HFF-Myc (cell line): Measurements from ENCODE around the gene EDNRA.

ENCODE experiments used
- DNase-seq: peaks from one replicate; pipeline ENCODE4 v3.0.0-alpha.2; 2011; ENCODE audit warnings: low read depth; ENCODE audit errors: extremely low read depth
- H3K4me3 ChIP-seq: replicated peaks from 2 replicates; pipeline ENCODE4 v1.5.1; 2011; ENCODE audit warnings: low read depth, mild to moderate bottlenecking, control low read depth, low read length
- TF ChIP-seq, protein P1 (sequence below): IDR thresholded peaks from 2 replicates; pipeline ENCODE4 v1.5.1; 2012; ENCODE audit warnings: mild to moderate bottlenecking, low read depth, low read length, control low read depth; ENCODE audit errors: missing control alignments

The EDNRA gene

DNA sequence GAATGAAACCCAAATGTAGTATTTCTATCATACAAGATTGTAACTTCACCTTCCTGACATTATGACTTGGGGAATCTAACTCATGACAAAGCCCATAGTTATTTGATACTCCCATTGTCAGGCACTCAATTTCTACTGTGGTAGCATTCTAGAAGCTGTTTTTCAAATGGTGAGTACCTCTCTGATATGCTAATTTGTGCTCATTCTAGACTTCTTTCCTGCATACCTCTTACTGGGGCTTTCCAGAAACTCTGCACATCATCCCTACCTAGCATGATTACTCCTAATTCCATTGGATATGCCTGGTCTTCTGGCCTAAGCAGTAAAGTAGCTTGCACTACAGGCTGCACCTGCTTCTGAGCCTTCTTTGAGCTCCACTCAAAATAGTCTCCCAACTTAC is 85.9 kb downstream of the EDNRA start:
- TF ChIP-seq, protein P1, sequence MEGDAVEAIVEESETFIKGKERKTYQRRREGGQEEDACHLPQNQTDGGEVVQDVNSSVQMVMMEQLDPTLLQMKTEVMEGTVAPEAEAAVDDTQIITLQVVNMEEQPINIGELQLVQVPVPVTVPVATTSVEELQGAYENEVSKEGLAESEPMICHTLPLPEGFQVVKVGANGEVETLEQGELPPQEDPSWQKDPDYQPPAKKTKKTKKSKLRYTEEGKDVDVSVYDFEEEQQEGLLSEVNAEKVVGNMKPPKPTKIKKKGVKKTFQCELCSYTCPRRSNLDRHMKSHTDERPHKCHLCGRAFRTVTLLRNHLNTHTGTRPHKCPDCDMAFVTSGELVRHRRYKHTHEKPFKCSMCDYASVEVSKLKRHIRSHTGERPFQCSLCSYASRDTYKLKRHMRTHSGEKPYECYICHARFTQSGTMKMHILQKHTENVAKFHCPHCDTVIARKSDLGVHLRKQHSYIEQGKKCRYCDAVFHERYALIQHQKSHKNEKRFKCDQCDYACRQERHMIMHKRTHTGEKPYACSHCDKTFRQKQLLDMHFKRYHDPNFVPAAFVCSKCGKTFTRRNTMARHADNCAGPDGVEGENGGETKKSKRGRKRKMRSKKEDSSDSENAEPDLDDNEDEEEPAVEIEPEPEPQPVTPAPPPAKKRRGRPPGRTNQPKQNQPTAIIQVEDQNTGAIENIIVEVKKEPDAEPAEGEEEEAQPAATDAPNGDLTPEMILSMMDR: no peak
- no peak for DNase-seq
- H3K4me3 ChIP-seq: no peak overlapping the region

DNA sequence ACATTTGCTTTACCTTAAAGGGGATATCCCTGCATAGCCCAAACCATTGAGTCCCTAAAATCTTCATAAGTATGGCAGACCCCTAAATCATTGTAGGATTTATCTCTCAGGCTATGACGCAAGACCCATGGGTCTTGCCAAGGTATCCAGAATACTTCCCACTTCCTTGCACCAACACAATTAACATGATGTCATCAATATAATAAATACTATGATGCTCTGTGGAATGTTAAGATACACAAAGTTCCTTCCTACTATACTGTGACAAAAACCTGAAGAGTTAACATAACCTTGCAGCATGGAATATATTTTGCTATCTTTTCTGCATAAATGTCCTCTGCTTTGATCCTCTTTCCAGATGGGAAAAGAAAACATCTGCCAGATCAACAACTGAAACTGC is 86.4 kb downstream of the EDNRA start:
- no peak overlapping the region for H3K4me3 ChIP-seq
- DNase-seq: no peak
- TF ChIP-seq, protein P1: no peak

DNA sequence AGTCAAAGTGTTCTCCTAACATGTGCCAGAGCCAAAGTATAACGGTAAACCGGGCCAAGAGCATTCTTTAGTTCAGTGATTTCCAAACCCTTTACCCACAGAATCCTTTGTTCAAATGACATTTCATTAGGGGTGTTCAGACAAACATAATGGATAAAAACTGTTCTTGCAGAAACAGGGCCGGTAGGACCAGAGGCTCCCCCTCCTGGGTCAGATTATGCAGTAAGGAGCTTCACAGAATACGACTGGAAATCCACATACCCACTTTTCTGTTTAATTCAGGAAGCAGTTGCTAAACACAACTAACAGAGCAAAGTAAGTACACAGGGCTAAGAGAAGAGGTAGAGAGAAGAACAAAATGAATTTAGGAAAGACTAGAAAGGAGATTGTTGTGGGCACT is 89.7 kb downstream of the EDNRA start:
- TF ChIP-seq, protein P1: peak; percentile 6

DNA sequence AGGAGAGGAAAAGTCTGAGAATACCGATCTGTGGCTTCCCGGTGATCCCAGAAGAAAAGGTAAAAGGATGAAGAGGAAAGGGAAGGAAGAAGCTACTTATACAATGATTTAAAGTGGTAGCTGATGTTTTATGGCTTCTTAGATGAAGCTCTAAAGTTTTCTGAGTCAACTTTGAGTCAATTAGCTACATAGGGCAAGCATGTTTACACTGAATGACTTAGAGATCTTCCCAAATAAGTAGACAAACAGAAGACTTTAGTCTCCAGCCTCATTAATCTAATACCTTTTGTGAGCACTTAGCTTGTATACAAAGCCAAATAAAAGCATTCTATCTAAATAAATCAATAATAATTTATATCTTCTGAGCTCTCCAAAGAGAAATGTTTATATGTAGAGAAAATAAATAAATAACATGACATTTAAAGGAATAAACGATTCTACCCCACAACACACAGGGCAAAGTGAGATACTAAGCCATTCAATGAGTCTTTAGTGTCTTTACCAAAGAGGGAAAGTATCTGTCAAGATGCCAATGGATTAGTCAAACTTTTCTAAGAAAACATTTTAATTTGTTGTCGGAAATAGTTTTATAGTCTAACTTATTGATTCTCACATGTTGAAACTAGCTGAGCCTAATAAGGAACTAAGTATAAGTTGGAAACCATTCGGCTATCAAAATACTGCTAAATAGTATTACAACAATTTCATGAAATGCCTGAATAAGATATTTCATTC is 90.3 kb downstream of the EDNRA start:
- no peak for DNase-seq
- H3K4me3 ChIP-seq: no peak overlapping the region

More for the DNA sequence above, 89.7 kb downstream of the EDNRA start:
- DNase-seq: no peak
- H3K4me3 ChIP-seq: no peak overlapping the region

DNA sequence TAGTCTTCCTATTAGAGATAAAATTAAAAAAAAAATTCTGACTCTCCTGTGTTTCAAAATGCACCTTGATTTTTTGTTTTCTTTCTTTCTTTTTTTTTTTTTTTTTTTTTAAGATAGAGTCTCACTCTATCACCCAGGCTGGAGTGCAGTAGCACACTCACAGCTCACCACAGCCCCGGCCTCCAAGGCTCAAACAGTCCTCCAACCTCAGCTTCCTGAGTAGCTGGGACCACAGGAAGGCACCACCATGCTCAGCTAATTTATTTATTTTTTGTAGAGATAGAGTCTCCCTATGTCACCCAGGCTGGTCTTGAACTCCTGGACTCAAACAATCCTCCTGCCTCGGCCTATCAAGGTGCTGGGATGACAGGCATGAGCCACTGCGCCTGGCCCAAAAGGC is 95.2 kb downstream of the EDNRA start:
- TF ChIP-seq, protein P1: no peak
- DNase-seq: no peak
- H3K4me3 ChIP-seq: no peak overlapping the region

More for the DNA sequence above, 90.3 kb downstream of the EDNRA start:
- TF ChIP-seq, protein P1: no peak

DNA sequence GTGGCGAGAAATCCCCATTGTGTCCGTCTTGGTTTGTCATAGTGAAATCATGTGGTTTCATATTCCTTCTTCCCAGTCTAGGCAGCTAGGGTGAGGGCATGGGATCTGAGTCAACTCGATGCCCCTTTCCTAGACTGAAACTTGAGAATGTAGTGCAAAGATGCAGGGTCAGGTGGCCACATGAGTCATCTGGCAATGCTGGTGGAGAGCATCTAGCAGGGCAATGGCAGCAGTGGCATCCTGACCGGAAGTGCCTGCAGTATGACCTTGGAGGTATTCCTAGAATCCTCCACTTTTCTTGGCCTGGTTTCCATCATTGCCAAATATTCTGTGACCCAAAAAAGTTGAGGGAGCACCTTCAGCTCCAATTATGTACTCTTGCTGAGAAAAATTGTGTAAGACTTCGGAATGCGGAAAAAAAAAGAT is 97.2 kb downstream of the EDNRA start:
- H3K4me3 ChIP-seq: no peak overlapping the region
- DNase-seq: peak; percentile 74
- TF ChIP-seq, protein P1: no peak
